Panc1 (cell line): Measurements from ENCODE around the gene TOP3A. TPM values are rescaled to one million over a fixed set of nuclear protein-coding genes. Genes with fewer than 3 reads are reported as not detected.

Experiments
- ATAC-seq: fragments of 200-7000 bp; cut with Tn5 transposase; 2 replicates; pipeline ENCODE4 v1.9.1; 2020; ENCODE audit warnings: mild to moderate bottlenecking, moderate library complexity
- BruUV-seq: library from RNA; stranded (reverse); fragments of 400-500 nt; replicated peaks from 2 replicates; lab custom pipeline; 2021; lab: Mats Ljungman, UMichigan
- CTCF ChIA-PET: fragments of 300-600 bp; sonication (Branson Sonifier 250); formaldehyde crosslinking; loops from one replicate; lab custom pipeline; 2022; ENCODE audit warnings: antibody characterized with exemption; lab: Charles Lee
- POLR2A ChIA-PET: fragments of 300-600 bp; sonication (Branson Sonifier 250); formaldehyde crosslinking; loops from one replicate; lab custom pipeline; 2022; ENCODE audit warnings: antibody characterized with exemption; lab: Charles Lee
- DNase-seq: peaks from one replicate; pipeline ENCODE4 v3.0.0-alpha.2; 2010; ENCODE audit warnings: low read depth, low spot score
- H3K27ac ChIP-seq: 2 replicates; pipeline ENCODE4 v1.5.1; 2011; ENCODE audit warnings: mild to moderate bottlenecking, low read length, inconsistent platforms
- H3K27me3 ChIP-seq: fragments of 200-500 bp; sonication (Bioruptor generic); 2 replicates; pipeline ENCODE4 v1.6.0; 2014; ENCODE audit warnings: low read length, inconsistent platforms; ENCODE audit not compliant: control insufficient read depth, insufficient read depth
- H3K36me3 ChIP-seq: fragments of 200-500 bp; sonication (Bioruptor generic); 2 replicates; pipeline ENCODE4 v1.5.1; 2014; ENCODE audit warnings: inconsistent platforms, mild to moderate bottlenecking, low read length, moderate library complexity; ENCODE audit not compliant: control insufficient read depth, insufficient read depth
- H3K4me1 ChIP-seq: 2 replicates; pipeline ENCODE4 v1.5.1; 2011; ENCODE audit warnings: inconsistent platforms, mild to moderate bottlenecking, low read length, moderate library complexity; ENCODE audit not compliant: control insufficient read depth, insufficient read depth
- H3K4me3 ChIP-seq, 2 experiments: 2 replicates each; pipeline ENCODE4 v1.5.1; 2011 to 2012; ENCODE audit warnings: low read depth in 2 of 2, low read length in 2 of 2, mild to moderate bottlenecking in 2 of 2, inconsistent platforms in 1 of 2, moderate library complexity in 1 of 2
- H3K9me3 ChIP-seq: fragments of 200-500 bp; sonication (Bioruptor generic); 2 replicates; pipeline ENCODE4 v1.5.1; 2014; ENCODE audit warnings: low read depth, mild to moderate bottlenecking, inconsistent platforms, low read length, moderate library complexity; ENCODE audit not compliant: control insufficient read depth, insufficient read depth
- POLR2AphosphoS5 ChIP-seq: IDR thresholded peaks from 2 replicates; pipeline ENCODE4 v1.6.1; 2012; ENCODE audit warnings: mild to moderate bottlenecking, low read depth, low read length, moderate library complexity
- SIN3A ChIP-seq: IDR thresholded peaks from 2 replicates; pipeline ENCODE4 v1.6.1; 2012; ENCODE audit warnings: low read depth, mild to moderate bottlenecking, low read length, moderate library complexity, borderline replicate concordance; ENCODE audit not compliant: insufficient read depth
- TCF7L2 ChIP-seq: IDR thresholded peaks from 2 replicates; pipeline ENCODE4 v1.6.1; 2011; ENCODE audit warnings: mild to moderate bottlenecking, low read depth, low read length, inconsistent platforms
- in situ Hi-C: cut with HindIII; loops from 2 replicates; pipeline ENCODE4 v1.10.0; 2016; ENCODE audit warnings: low sequenced_read_pairs, low pct_unique_long_range_greater_than_20kb
- intact Hi-C: fragments of 100-400 bp; cut with micrococcal nuclease; formaldehyde crosslinking; loops from one replicate; pipeline ENCODE4 v1.10.0; 2022; ENCODE audit not compliant: unreplicated experiment
- total RNA-seq: library from RNA; stranded (reverse); gene quantifications from one replicate; pipeline ENCODE4 v1.2.1, GENCODE V29; 2021; ENCODE audit not compliant: unreplicated experiment
- TF ChIP-seq, protein P1 (sequence below), 2 experiments: IDR thresholded peaks; 2 replicates each; pipeline ENCODE4 v1.6.1; 2011 to 2012; ENCODE audit warnings: low read depth in 2 of 2, control low read depth in 1 of 2, low read length in 1 of 2, mild to moderate bottlenecking in 1 of 2, moderate library complexity in 1 of 2; ENCODE audit not compliant: insufficient read depth in 1 of 2
- TF ChIP-seq, protein P2 (sequence below): fragments of 450-650 bp; IDR thresholded peaks from 2 replicates; pipeline ENCODE4 v1.5.1; 2017; ENCODE audit warnings: mild to moderate bottlenecking

The TOP3A gene
- total RNA-seq, 1 experiment from 2014 or later, result 49.3 TPM

DNA sequence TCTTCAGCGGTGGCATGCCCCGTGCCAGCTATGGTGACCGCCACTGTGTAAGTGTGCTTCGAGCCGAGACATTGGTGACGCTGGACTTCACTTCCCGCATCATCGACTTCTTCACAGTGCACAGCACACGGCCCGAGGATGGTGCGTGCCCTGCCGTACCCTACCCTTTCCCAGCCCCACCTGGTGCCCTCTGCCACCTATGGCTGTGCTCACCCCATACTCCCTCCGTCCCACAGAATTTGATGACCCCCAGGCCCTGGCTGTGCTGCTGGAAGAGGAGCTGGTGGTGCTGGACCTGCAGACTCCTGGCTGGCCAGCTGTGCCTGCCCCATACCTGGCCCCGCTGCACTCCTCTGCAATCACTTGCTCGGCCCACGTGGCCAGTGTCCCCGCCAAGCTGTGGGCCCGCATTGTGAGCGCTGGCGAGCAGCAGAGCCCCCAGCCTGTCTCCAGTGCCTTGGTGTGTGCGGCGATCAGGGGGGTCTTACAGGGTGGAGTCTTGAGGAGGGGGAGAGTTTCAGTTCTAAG lies 79.9 kb downstream of the TOP3A start:
- DNase-seq, result no peak
- BruUV-seq, result no TSS peak
- CTCF ChIA-PET, result no interaction called here
- Histone ChIP-seq H3K9me3 (no peaks in the 10 kb centered on the region), H3K4me1 (no peaks in the 10 kb centered on the region), H3K36me3 (no peaks in the 10 kb centered on the region), H3K27me3 (no peaks in the 10 kb centered on the region), H3K27ac (no peak overlapping the region), H3K4me3 (no peak overlapping the region)
- intact Hi-C loops, result no loop called here
- ATAC-seq, result no peak
- in situ Hi-C loops, result no loop called here
- TF ChIP-seq POLR2AphosphoS5 (no peak), TCF7L2 (no peak)
- TF ChIP-seq, protein P1, sequence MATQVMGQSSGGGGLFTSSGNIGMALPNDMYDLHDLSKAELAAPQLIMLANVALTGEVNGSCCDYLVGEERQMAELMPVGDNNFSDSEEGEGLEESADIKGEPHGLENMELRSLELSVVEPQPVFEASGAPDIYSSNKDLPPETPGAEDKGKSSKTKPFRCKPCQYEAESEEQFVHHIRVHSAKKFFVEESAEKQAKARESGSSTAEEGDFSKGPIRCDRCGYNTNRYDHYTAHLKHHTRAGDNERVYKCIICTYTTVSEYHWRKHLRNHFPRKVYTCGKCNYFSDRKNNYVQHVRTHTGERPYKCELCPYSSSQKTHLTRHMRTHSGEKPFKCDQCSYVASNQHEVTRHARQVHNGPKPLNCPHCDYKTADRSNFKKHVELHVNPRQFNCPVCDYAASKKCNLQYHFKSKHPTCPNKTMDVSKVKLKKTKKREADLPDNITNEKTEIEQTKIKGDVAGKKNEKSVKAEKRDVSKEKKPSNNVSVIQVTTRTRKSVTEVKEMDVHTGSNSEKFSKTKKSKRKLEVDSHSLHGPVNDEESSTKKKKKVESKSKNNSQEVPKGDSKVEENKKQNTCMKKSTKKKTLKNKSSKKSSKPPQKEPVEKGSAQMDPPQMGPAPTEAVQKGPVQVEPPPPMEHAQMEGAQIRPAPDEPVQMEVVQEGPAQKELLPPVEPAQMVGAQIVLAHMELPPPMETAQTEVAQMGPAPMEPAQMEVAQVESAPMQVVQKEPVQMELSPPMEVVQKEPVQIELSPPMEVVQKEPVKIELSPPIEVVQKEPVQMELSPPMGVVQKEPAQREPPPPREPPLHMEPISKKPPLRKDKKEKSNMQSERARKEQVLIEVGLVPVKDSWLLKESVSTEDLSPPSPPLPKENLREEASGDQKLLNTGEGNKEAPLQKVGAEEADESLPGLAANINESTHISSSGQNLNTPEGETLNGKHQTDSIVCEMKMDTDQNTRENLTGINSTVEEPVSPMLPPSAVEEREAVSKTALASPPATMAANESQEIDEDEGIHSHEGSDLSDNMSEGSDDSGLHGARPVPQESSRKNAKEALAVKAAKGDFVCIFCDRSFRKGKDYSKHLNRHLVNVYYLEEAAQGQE (IDR thresholded peaks at IDR 0.05; ENCODE audit: insufficient read depth in 1 of 2, low read depth in 2 of 2, low read length in 1 of 2), result no peak
- TF ChIP-seq, protein P2, sequence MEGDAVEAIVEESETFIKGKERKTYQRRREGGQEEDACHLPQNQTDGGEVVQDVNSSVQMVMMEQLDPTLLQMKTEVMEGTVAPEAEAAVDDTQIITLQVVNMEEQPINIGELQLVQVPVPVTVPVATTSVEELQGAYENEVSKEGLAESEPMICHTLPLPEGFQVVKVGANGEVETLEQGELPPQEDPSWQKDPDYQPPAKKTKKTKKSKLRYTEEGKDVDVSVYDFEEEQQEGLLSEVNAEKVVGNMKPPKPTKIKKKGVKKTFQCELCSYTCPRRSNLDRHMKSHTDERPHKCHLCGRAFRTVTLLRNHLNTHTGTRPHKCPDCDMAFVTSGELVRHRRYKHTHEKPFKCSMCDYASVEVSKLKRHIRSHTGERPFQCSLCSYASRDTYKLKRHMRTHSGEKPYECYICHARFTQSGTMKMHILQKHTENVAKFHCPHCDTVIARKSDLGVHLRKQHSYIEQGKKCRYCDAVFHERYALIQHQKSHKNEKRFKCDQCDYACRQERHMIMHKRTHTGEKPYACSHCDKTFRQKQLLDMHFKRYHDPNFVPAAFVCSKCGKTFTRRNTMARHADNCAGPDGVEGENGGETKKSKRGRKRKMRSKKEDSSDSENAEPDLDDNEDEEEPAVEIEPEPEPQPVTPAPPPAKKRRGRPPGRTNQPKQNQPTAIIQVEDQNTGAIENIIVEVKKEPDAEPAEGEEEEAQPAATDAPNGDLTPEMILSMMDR, result no peak
- POLR2A ChIA-PET, result no interaction called here

- TF ChIP-seq, protein P2, result no peak
- no peak for TF ChIP-seq TCF7L2
- no peak for TF ChIP-seq SIN3A
- TF ChIP-seq POLR2AphosphoS5, result no peak
- TF ChIP-seq, protein P1 (IDR thresholded peaks at IDR 0.05; ENCODE audit: insufficient read depth in 1 of 2, low read depth in 2 of 2, low read length in 1 of 2), result no peak
- Histone ChIP-seq H3K36me3 (no peaks in the 10 kb centered on the region), H3K4me1 (no peaks in the 10 kb centered on the region), H3K27me3 (no peaks in the 10 kb centered on the region), H3K9me3 (no peaks in the 10 kb centered on the region), H3K4me3 (no peak overlapping the region), H3K27ac (no peak overlapping the region)
- intact Hi-C loops, result no loop called here
- ChIA-PET CTCF (no interaction called here), POLR2A (no interaction called here)
- ATAC-seq (no peak), DNase-seq (no peak)
- BruUV-seq, result no TSS peak
- in situ Hi-C loops, result no loop called here
Measured at GRCh38 chr17:18233803-18234518, 80.8 kb downstream of the TOP3A start.
